NCI-H1930 (cell line): Measurements from ENCODE around the gene EHHADH.
"Not testable (repeated sequence)": the region's sequence is repeated elsewhere in the genome, so short reads cannot be mapped to it uniquely, and the experiment has no call there.

Experiments
- DNase-seq, 2 experiments: peaks; one replicate each; lab custom pipeline; 2025; lab: John Stamatoyannopoulos, UW

Gene EHHADH

DNA sequence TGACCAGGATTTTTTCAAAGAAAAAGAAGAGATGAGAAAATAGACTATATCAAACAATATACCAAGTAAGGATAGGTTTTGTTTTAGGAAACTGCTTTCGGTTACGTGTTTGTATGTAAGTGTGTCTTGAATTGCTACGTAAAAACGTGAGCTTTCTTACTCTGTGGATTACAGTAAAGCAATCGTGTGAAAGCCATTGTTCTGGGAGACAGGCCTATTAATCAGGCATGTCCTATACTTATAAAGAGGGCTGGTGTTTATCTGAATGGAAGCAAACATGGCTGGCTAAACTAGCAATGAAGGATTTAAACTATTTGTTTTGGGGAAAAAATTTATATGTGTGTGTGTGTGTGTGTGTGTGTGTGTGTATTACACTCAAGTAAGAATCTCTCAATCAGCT is 2.6 kb downstream of the EHHADH start:
- DNase-seq, result no peak

DNA sequence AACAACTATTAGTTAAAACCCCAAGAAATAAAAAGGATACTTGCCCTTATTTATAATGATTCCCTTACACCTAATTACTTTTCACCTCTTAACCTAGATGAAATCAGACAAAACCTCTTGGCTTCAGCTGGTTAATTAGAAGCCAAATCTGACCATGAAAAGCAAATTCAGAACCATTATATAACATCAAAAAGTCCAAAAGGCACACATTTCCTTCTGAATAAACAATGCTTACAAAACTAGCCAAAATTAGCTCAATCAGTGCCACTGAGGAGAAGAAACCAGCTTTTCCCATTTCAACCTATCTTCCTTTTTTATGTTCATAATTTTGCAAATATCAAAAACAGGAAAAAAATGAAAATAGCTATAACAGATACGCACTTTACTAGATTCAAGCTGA is 3.2 kb downstream of the EHHADH start:
- DNase-seq, result no peak

DNA sequence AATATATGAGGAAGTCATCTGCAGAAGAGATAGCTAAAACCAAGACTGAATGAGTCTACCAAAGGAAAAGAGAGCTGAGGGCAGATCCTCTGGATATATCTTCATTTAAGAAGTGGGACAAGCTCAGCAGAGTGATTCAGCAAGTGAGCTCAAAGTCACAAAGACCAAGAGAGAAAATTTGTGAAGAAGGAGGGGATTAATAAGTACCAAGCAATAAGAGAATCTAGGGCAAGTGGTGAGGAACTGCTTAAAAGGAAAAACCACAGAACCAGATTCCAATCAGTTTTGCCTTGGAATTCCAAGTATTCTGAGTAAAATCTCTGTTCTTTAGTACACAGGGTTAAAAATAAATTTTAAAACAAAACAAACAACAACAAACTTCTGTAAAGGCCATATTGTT is 3.6 kb downstream of the EHHADH start:
- DNase-seq, result no peak

DNA sequence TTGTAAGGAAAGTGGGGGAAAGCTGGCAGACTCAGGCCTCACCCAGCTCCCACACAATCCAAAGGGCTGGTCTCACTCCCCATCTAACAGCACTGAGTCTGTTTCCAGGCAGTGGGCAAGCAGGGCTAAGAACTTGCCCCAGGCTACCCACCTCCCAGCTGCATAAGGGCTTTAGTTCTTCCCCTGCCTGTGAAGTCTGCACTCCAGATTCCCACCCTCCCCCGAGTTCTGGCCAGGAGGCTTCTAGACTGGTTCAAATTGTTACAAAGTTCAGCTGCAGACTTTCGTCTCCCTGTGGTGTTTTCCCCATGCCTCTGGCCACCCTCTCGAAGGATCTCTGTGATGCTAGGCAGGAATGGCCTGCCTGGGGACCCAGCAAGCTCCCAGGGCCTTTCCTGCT is 11.2 kb downstream of the EHHADH start:
- no peak for DNase-seq

DNA sequence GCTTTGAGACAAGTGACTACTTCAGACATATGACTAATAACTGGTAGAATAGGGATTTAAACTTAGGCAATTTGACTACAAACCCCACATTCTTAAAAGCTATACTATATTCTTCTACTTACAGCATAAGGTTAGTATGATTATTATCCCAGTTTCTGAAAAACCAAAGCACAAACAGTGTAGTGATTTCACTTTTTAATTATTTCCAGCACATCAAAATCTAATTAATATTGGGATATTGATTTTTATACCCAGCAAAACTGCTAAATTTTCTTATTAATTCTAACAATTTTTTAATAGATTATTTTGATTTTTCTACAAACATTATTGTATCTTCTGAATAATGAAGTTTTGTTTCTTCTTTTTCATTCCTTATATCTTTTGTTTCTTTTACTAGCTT is 16.9 kb downstream of the EHHADH start:
- DNase-seq, result no peak

DNA sequence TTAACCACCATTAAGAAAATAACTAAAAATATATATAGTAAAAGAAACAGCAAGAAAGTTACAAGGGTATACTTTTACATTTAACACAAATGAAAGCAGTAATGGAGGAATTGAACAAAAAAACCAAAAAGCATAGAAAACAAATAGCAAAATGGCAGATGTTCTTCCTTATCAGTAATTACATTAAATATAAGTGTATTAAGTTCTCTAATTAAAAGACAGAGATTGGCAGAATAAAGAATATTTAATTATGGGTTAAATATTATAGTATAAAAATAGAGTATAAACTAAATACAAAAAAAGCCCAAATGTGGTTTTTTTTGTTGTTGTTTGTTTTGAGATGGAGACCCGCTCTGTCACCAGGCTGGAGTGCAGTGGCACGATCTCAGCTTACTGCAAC is 20.5 kb downstream of the EHHADH start:
- no peak for DNase-seq

DNA sequence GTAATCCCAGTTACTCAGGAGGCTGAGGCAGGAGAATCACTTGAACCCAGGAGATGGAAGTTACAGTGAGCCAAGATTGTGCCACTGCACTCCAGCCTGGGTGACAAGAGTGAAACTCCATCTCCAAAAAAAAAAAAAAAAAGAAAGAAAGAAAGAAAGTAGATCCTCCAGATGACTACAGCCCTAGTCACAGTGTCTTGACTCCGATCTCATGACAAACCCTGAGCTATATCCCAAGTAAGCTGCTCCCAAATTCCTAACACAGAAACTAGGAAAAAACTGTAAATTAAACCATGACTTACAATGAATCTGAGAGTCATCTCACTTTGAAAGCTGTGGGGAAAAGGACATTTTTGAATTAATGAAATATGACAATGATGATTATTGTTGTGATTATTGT is 27.3 kb downstream of the EHHADH start:
- not testable (repeated sequence) for DNase-seq

DNA sequence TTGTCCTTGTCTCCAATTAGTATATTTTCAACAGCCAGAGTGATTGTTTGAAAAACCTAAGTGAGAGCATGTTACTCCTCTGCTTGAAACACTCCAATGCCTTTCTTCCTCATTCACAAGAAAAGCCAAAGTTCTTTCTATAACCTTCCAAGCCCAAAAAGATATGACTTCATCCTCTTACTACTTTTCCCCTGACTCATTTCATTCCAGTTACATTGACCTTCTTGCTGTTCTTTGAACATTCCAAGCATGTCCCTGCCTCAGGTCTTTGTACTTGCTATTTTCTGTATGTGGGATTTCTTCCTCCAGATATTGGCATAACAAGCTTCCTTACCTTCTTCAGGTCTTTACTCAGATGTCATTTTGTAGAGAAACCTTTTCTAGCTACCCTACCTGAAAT is 28.3 kb downstream of the EHHADH start:
- no peak for DNase-seq

DNA sequence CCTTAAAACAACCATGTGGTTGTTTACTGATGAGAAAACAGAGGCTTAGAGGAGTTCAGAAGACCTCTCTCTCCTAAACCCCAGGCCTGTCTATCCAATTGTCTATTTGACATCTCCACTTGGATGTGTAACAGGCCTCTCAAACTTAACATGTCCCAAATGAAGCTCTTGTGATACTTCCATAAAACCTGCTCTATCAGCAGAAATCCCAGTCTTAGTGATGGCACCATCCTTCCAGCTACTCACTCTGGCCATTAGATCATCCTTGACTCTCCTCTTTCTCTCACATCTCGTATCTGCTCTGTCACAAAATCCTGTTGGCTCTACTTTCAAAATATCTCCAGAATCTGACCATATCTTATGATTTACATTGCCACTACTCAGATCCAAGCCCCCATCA is 28.8 kb downstream of the EHHADH start:
- DNase-seq, result no peak

DNA sequence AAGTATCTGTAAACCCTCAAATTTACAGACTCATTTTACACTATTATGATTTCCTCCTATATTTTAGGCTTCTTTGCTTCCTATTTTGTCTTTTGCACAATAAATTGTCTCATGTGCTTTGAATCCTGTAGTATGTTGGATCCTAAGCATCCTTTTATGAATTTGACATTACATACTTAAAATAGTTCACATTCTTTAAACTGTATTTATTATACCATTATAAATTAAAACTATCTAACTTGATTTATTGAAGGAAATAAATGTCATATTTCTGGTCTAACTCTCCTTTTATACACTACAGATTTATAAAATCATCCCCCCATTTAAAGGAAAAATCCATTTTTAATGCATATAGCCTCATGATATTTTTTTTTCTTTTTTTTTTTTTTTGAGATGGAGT is 32.6 kb downstream of the EHHADH start:
- no peak for DNase-seq

DNA sequence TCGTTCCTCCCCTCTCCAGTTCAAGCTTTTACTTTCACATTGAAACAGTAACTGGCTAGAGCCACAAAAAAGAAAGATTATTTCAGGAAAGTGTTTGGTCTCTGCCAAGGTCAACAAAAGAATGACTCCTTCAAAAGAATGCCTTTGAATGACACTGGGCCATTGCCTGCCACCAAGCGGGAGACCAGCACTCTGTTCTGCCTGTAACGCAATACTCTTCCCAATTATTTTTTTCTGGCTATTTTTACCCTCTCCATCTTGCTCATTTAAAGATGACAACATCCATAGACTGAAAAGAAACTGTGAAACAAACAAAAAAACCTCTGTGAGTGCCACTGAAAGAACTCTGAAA is 37.3 kb downstream of the EHHADH start:
- no peak for DNase-seq

DNA sequence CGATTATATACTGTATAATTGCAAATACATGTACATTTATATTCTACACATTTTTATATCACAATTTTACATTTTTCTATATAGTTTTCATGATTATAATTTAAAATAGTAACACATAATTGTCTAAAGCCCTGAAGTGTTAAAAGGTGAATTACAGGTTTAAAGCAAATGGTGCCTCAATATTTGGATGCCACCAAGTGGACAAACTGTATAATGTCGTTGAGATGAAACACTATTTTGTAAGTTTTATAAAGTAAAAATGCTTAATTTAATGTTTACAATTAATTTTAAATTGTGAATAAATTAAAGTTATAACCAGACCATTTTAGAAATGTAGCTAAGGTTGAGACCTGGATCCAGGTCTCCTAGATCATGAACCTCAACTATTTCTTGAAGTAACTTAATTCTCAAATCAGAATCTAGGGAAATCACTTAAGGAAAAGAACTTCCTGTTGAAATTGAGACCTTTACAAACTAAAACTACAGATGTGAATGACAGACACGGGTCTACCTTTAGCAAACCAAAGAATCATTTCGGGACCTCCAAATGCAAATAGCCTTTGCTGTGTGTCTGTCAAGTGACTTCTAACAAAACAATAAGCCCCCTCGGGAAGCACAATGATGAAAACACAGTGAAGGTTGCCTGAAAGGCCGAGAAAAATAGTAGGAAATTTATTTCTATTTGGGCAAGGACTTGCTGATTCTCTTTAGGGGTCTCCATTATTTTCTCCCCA is 37.8 kb downstream of the EHHADH start:
- DNase-seq, result no peak

DNA sequence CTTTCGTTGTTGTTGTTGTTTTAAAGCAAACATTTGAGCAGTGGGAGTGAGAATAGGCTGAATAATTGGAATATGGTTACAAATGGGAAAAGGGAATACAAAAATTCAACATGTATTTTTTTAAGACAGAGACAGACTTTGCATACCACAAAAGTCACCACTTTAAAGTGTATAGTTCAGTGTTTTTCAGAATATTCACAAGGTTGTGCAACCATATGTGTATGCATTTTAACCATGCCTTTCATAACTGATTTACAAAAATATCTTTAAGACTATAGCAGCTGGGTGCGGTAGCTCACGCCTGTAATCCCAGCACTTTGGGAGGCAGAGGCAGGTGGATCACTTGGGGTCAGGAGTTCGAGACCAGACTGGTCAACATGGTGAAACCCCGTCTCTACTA is 41.3 kb downstream of the EHHADH start:
- no peak for DNase-seq

DNA sequence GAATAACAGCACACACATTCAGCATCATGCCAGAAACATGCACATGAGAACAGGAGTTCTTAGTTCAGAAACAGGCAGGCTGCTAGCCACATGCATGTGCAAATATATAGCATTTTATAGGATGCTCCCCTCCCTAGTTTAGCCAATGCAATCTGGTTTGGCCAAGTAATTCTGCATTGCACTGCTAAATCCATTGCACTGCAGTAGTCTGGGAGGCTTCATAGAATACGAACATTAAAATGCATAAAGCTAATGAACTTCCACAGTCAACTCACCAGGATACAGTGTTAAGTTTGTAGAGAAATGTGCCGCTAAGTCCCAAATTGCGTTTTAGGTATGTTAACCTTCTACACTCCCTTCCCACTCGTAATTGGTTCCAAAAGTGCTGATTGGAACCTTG is 41.8 kb downstream of the EHHADH start:
- DNase-seq, result no peak

DNA sequence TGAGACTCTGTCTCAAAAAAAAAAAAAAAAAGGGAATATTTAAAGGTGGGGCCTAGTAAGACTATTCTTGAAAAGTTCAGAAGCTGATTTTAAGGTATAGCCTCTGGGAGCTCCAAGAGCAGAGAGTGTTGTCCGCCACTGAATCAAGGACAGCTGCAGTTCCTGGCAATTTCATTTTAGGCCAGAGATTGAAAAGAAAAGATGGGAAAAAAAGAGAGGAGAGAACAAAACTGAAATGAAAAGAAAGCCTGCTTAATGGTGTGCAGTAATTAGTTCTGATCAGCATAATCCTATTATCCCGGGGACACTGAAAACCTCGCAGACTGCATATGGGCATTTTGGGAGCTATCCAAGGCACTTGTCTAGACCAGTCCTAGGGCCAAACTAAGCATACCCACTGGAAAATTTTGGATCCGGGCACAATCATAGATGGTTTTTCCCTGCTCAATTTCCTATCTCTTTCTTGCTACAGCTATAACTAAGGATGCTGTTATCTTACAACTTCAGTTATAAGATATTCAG is 43.2 kb downstream of the EHHADH start:
- DNase-seq, result no peak

DNA sequence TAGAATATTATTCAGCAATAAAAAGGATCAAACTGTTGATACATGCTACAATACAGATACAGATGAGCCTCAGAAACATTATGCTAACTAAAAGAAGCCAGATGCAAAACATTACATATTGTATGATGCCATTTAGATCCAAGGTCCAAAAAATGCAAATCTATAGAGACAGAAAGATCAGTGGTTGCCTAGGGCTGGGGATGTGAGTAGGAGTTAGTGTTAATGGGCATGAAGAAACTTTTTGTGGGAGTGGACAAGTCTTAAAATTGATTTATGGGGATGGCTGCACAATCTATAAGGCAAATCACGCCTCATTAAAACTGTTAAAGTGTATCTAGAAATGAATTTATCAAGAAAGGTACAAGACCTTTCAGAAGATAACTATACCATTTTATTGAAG is 45.0 kb downstream of the EHHADH start:
- no peak for DNase-seq

DNA sequence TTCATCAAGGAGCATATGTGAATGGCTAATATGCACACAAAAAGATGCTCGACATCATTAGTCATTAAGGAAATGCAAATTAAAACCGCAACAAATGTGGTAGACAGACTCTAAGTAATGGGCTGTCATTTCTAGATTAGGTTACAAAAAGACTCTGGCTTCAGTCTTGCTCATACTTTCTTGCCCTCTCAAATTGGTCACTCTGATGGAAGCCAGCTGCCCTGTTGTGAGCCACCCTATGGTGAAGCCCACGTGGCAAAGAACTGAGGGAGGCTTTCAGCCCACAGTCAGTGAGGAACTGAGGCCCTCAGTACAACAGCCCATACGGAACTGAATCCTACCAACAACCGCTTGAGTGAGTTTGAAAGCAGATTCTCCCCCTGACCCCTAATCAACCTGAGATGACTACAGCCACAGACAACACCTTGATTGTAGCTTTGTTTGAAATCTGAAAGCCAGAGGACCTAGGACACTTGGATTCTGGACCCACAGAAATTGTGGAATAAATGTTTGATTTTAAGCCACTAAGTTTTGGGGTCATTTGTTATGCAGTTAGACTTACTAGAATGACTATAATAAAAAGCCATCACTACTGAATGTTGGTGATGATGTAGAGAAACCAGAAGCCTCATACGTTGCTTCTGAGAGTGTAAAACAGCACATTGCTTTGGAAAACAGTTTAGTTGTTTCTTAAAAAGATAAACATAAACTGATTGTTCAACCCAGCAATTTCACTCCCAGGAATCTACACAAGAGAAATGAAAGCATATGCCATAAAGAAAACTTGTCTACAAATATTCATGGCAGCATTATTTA is 45.7 kb downstream of the EHHADH start:
- no peak for DNase-seq

DNA sequence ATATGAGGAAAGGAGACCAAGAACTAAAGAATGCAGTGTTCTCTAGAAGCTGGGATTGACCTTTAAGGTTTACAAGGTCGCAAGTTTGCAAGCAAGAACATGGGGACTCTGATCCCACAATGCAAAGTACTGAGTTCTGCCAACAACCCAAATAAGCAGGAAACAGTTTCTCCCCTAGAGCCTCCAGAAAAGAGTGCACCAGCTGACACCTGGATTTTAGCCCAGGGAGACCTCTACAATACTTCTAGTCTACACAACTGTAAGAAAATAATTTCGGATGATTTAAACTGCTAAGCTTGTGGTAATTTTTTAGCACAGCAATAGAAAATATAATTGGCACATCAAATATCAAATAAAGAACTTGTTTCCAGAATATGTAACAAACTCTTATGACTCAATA is 46.4 kb downstream of the EHHADH start:
- DNase-seq, result no peak

DNA sequence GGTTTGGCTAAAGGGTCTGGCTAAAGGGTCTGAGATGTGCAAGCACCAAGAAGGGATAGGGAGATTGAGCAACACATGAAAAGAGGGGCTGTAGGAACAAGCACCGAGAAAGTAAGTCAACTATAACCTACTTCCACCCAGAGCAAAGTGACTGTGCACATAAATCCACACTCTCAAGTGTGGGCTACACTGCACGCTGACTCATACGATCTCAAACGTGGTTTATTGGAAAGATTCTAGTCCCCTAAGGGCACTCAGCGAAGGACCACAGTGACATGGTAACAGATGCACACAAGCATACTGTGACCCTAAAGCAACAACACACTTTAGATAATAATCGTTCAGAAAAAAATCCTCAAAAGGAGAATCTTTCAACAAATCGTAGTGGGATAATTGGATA is 48.0 kb downstream of the EHHADH start:
- no peak for DNase-seq

DNA sequence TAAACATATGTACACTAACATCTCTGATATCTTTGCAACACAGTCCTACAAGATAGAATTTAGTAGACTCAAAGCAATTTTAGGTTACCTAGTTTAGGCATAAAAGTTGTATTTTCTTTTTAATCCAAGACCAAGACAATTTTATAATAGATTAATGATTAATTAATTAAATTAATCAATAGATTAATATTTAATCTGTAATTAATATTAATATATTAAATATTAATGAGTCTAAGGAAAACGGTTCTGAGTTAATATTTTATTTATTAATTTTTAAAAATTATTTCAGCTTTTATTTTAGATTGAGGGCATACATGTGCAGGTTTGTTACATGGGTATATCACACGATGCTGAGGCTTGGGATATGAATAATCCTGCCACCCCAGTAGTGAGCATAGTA is 49.0 kb downstream of the EHHADH start:
- DNase-seq, result no peak

DNA sequence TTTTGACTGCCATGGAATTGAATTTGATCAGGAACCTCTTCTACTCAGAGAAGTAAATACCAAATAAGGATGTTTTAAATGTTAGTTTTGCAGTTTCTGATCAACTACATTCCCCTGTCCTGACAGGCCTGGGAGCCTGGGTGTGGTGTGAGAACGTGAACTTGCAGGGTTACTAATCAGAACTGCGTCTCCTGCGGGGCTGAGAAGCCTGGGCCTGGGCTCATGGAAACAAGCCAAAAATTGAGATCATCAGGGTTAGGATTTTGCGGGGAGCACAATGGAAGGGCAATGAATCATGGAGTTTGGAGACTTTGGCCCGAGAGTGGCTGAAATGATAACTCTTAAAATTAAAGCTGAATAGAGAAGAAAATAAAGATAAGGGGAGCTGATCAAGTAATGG is 53.2 kb downstream of the EHHADH start:
- no peak for DNase-seq

DNA sequence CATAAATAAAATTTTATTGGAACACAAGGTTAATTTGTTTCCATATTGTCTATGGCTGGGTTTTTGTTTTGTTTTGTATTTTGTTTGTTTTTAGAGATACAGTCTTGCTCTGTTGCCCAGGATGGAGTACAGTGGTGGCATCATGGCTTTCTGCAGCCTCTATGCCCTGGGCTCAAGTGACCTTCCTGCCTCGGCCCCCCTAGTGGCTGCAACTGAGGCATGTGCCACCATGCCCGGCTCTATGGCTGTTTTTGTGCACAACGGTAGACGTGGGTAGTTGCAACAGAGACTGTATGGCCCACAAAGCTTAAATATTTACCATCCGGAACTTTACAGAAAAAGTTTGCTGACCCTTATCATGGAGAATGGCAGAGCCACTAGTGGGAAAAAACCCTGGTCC is 54.2 kb downstream of the EHHADH start:
- no peak for DNase-seq

DNA sequence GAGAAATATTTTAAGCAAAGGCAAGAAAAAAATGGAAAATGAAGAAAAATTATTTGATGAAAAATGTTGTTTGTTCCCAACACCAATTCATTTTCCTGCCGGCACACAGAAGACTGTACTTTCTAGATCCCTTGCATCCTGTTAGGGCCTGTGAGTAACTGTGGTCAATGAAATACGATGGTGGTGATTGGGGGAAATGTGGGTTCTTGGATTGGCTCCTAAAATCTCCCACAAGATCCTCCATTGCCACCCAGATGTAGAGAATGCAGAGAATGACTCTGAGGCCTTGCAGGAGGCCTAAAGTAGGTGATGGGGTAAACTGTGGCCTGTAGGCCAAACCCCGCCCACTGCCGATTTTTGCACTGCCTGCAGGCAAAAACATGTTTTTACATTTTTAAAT is 54.6 kb downstream of the EHHADH start:
- no peak for DNase-seq

DNA sequence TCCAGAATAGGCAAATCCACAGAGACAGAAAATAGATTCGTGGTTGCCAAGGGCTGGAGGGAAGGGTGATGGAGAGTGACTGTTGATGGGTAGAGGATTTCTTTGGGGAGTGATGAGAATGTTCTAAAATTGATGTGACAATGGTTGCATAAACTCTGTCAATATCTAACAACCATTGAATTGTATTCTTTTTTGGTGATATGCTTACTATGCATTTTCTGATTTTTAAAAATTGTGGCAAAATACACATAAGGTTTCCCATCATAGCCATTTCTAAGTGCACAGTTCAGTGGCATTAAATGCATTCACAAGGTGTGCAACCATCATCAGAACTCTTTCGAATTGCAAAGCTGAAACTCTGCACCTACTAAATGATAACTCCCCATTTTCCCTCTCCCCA is 56.8 kb downstream of the EHHADH start:
- DNase-seq, result no peak
